CD4-positive, alpha-beta T cell (primary cell): Measurements from ENCODE around the gene RNASE13. TPM values are rescaled to one million over a fixed set of nuclear protein-coding genes. Genes with fewer than 3 reads are reported as not detected.

Experiments
- ATAC-seq: fragments of 200-7000 bp; cut with Tn5 transposase; one replicate; pipeline ENCODE4 v1.10.0; 2022; ENCODE audit warnings: mild to moderate bottlenecking; ENCODE audit not compliant: poor library complexity
- CTCF ChIA-PET: fragments of 350-600 bp; sonication (Branson Sonifier 250); formaldehyde crosslinking; loops from one replicate; lab custom pipeline; 2021; ENCODE audit warnings: antibody characterized with exemption, inconsistent platforms; lab: Charles Lee
- POLR2A ChIA-PET: fragments of 350-600 bp; sonication (Branson Sonifier 250); formaldehyde crosslinking; loops from one replicate; lab custom pipeline; 2021; ENCODE audit warnings: antibody characterized with exemption, inconsistent platforms; lab: Charles Lee
- DNase-seq, 14 experiments: peaks; one replicate each; pipeline ENCODE4 v3.0.0-alpha.2; 2013 to 2020; ENCODE audit warnings: mixed read lengths in 2 of 14
- H3K27ac ChIP-seq, 2 donors: one replicate each; pipeline versions ENCODE4 v1.5.1 to v1.7.0; 2013; ENCODE audit warnings: low read length in 2 of 2, low read depth in 1 of 2, mild to moderate bottlenecking in 1 of 2
- H3K27me3 ChIP-seq, 2 experiments: 1 replicate in 1 of 2; 2 replicates in 1 of 2; pipeline versions ENCODE4 v1.6.1 to v1.7.0; 2013; ENCODE audit warnings: low read length in 2 of 2, control low read depth in 1 of 2, mild to moderate bottlenecking in 1 of 2, moderate library complexity in 1 of 2; ENCODE audit not compliant: insufficient read depth in 2 of 2, control insufficient read depth in 1 of 2
- H3K36me3 ChIP-seq: one replicate; pipeline ENCODE4 v1.6.1; 2013; ENCODE audit warnings: low read length, control low read depth; ENCODE audit not compliant: insufficient read depth
- H3K4me1 ChIP-seq: one replicate; pipeline ENCODE4 v1.6.1; 2013; ENCODE audit warnings: low read length, control low read depth; ENCODE audit not compliant: insufficient read depth
- H3K4me3 ChIP-seq: one replicate; pipeline ENCODE4 v1.5.1; 2013; ENCODE audit warnings: mild to moderate bottlenecking, low read length, moderate library complexity
- H3K9me3 ChIP-seq, 2 experiments: 1 replicate in 1 of 2; 2 replicates in 1 of 2; pipeline versions ENCODE4 v1.6.1 to v1.7.0; 2013; ENCODE audit warnings: low read length in 2 of 2, mild to moderate bottlenecking in 2 of 2, control low read depth in 1 of 2, moderate library complexity in 1 of 2; ENCODE audit not compliant: control insufficient read depth in 1 of 2, insufficient read depth in 1 of 2
- H3K27ac Mint-ChIP-seq: one replicate; pipeline ENCODE4 v1.8.0; 2020; ENCODE audit warnings: mixed read lengths
- H3K27me3 Mint-ChIP-seq: one replicate; pipeline ENCODE4 v1.8.0; 2021; ENCODE audit warnings: mixed read lengths
- H3K36me3 Mint-ChIP-seq: one replicate; pipeline ENCODE4 v1.8.0; 2021; ENCODE audit warnings: low read depth, mixed read lengths
- H3K4me1 Mint-ChIP-seq: one replicate; pipeline ENCODE4 v1.8.0; 2021; ENCODE audit warnings: low read depth, mixed read lengths
- H3K4me3 Mint-ChIP-seq: one replicate; pipeline ENCODE4 v1.8.0; 2020; ENCODE audit warnings: mild to moderate bottlenecking, mixed read lengths
- H3K9me3 Mint-ChIP-seq: one replicate; pipeline ENCODE4 v1.8.0; 2020; ENCODE audit warnings: mixed read lengths
- CTCF ChIP-seq: fragments of 200-600 bp; IDR thresholded peaks from one replicate; pipeline ENCODE4 v1.8.0; 2022; ENCODE audit warnings: antibody characterized with exemption, mild to moderate bottlenecking
- intact Hi-C, 2 experiments: fragments of 100-400 bp; cut with DNase I in 1 of 2; cut with micrococcal nuclease in 1 of 2; formaldehyde crosslinking; loops; one replicate each; pipeline versions ENCODE4 v1.15.1 to v1.9.0; 2023 to 2025; cut with DNase I, micrococcal nuclease
- total RNA-seq, 174 experiments: library from RNA in 2 of 174; stranded (reverse) in 2 of 174; gene quantifications; one replicate each; pipeline ENCODE4 v1.2.3 and lab custom pipeline; 2021 to 2026

The RNASE13 gene
- total RNA-seq, 2 experiments from 2014 or later, result not detected

- no peak overlapping the region for H3K27ac Mint-ChIP-seq
- no peaks in the 10 kb centered on the region for H3K36me3 Mint-ChIP-seq
- no peaks in the 10 kb centered on the region for H3K9me3 Mint-ChIP-seq
- no peak overlapping the region for H3K4me3 Mint-ChIP-seq
- H3K36me3 ChIP-seq, result no peaks in the 10 kb centered on the region
- H3K4me1 ChIP-seq, result no peaks in the 10 kb centered on the region
- no peak for TF ChIP-seq CTCF
- H3K27me3 ChIP-seq, result no peaks in the 10 kb centered on the region
- H3K4me3 ChIP-seq, result no peak overlapping the region
- DNase-seq, result no peak
- no peaks in the 10 kb centered on the region for H3K4me1 Mint-ChIP-seq
- H3K27ac ChIP-seq, result no peak overlapping the region
- ATAC-seq, result no peak
- H3K27me3 Mint-ChIP-seq, result peaks cover 16% of the 10 kb centered on the region
- H3K9me3 ChIP-seq, result no peaks in the 10 kb centered on the region
- POLR2A ChIA-PET, result no interaction called here
- CTCF ChIA-PET, result no interaction called here
- intact Hi-C loops, result no loop called here
These were observed 16.0 kb upstream of the RNASE13 start for GRCh38 chr14:21050597-21050996.

GRCh38 chr14:21049271-21049673 lies 14.7 kb upstream of the RNASE13 start:
- no peak for TF ChIP-seq CTCF
- Mint-ChIP-seq H3K4me3 (no peak overlapping the region), H3K9me3 (no peaks in the 10 kb centered on the region), H3K4me1 (peaks cover 8% of the 10 kb centered on the region), H3K36me3 (no peaks in the 10 kb centered on the region), H3K27me3 (peaks cover 16% of the 10 kb centered on the region), H3K27ac (no peak overlapping the region)
- CTCF ChIA-PET, result interaction anchor here (1.9 kb wide), 1 partner anchor 35 kb away, joined by 8 read pairs; no protein-coding TSS in a partner anchor
- intact Hi-C loops, result no loop called here
- no peak overlapping the region for H3K4me3 ChIP-seq
- H3K9me3 ChIP-seq, result no peaks in the 10 kb centered on the region
- H3K27me3 ChIP-seq, result no peaks in the 10 kb centered on the region
- no peak overlapping the region for H3K27ac ChIP-seq
- POLR2A ChIA-PET, result no interaction called here
- H3K36me3 ChIP-seq, result no peaks in the 10 kb centered on the region
- DNase-seq (no peak), ATAC-seq (no peak)
- peaks cover 7% of the 10 kb centered on the region for H3K4me1 ChIP-seq

GRCh38 chr14:21048638-21049037 lies 14.0 kb upstream of the RNASE13 start:
- no peak for TF ChIP-seq CTCF
- H3K4me3 ChIP-seq, result no peak overlapping the region
- Mint-ChIP-seq H3K4me3 (no peak overlapping the region), H3K4me1 (peaks cover 11% of the 10 kb centered on the region), H3K36me3 (no peaks in the 10 kb centered on the region), H3K27ac (no peak overlapping the region), H3K27me3 (peaks cover 16% of the 10 kb centered on the region), H3K9me3 (no peaks in the 10 kb centered on the region)
- H3K9me3 ChIP-seq, result no peaks in the 10 kb centered on the region
- no peak for ATAC-seq
- no peak for DNase-seq
- intact Hi-C loops, result no loop called here
- POLR2A ChIA-PET, result no interaction called here
- H3K4me1 ChIP-seq, result peaks cover 10% of the 10 kb centered on the region
- CTCF ChIA-PET, result interaction anchor here (1.9 kb wide), 1 partner anchor 34 kb away, joined by 8 read pairs; no protein-coding TSS in a partner anchor
- H3K27ac ChIP-seq, result no peak overlapping the region
- no peaks in the 10 kb centered on the region for H3K36me3 ChIP-seq
- H3K27me3 ChIP-seq, result no peaks in the 10 kb centered on the region
